ENCODE data around the gene TEX29. TPM values are rescaled to one million over a fixed set of nuclear protein-coding genes. Genes with fewer than 3 reads are reported as not detected.

The TEX29 gene
- total RNA-seq, 1 donor from 2014 or later: not detected

GRCh38 chr13:111363121-111363520, 42.7 kb downstream of the TEX29 start:
- Histone ChIP-seq H3K36me3 (ENCODE audit: control insufficient read depth in 3 of 3, insufficient read depth in 3 of 3, low read length in 3 of 3) (no peaks in the 10 kb centered on the region), H3K27ac (ENCODE audit: low read depth, low read length) (no peak overlapping the region), H3K9ac (ENCODE audit: low read depth in 1 of 3, low read length in 3 of 3) (no peak overlapping the region), H3K27me3 (ENCODE audit: control insufficient read depth in 3 of 3, insufficient read depth in 3 of 3, low read length in 3 of 3) (peaks cover 12 to 34% (median 28%) of the 10 kb centered on the region in 3 donors), H3K9me3 (ENCODE audit: control insufficient read depth in 3 of 3, low read length in 3 of 3) (no peaks in the 10 kb centered on the region), H3K4me1 (ENCODE audit: control insufficient read depth in 3 of 3, insufficient read depth in 3 of 3, low read length in 3 of 3) (no peaks in the 10 kb centered on the region), H3K4me3 (ENCODE audit: low read length in 3 of 3) (no peak overlapping the region)

- H3K9me3 ChIP-seq (ENCODE audit: control insufficient read depth in 3 of 3, low read length in 3 of 3): no peaks in the 10 kb centered on the region
- no peaks in the 10 kb centered on the region for H3K4me1 ChIP-seq (ENCODE audit: control insufficient read depth in 3 of 3, insufficient read depth in 3 of 3, low read length in 3 of 3)
- H3K4me3 ChIP-seq (ENCODE audit: low read length in 3 of 3): no peak overlapping the region
- no peaks in the 10 kb centered on the region for H3K36me3 ChIP-seq (ENCODE audit: control insufficient read depth in 3 of 3, insufficient read depth in 3 of 3, low read length in 3 of 3)
- H3K27me3 ChIP-seq (ENCODE audit: control insufficient read depth in 3 of 3, insufficient read depth in 3 of 3, low read length in 3 of 3): peaks cover 12 to 34% (median 26%) of the 10 kb centered on the region in 3 donors
- H3K27ac ChIP-seq (ENCODE audit: low read depth, low read length): no peak overlapping the region
- no peak overlapping the region for H3K9ac ChIP-seq (ENCODE audit: low read depth in 1 of 3, low read length in 3 of 3)
Observed at GRCh38 chr13:111363591-111363990, 43.1 kb downstream of the TEX29 start.

GRCh38 chr13:111365149-111366005, 44.9 kb downstream of the TEX29 start:
- Histone ChIP-seq H3K4me1 (ENCODE audit: control insufficient read depth in 3 of 3, insufficient read depth in 3 of 3, low read length in 3 of 3) (no peaks in the 10 kb centered on the region), H3K36me3 (ENCODE audit: control insufficient read depth in 3 of 3, insufficient read depth in 3 of 3, low read length in 3 of 3) (no peaks in the 10 kb centered on the region), H3K9me3 (ENCODE audit: control insufficient read depth in 3 of 3, low read length in 3 of 3) (no peaks in the 10 kb centered on the region), H3K27me3 (ENCODE audit: control insufficient read depth in 3 of 3, insufficient read depth in 3 of 3, low read length in 3 of 3) (peaks cover 12 to 34% (median 26%) of the 10 kb centered on the region in 3 donors), H3K4me3 (ENCODE audit: low read length in 3 of 3) (no peak overlapping the region), H3K9ac (ENCODE audit: low read depth in 1 of 3, low read length in 3 of 3) (no peak overlapping the region), H3K27ac (ENCODE audit: low read depth, low read length) (no peak overlapping the region)

- H3K27ac ChIP-seq (ENCODE audit: low read depth, low read length): no peak overlapping the region
- no peaks in the 10 kb centered on the region for H3K9me3 ChIP-seq (ENCODE audit: control insufficient read depth in 3 of 3, low read length in 3 of 3)
- H3K36me3 ChIP-seq (ENCODE audit: control insufficient read depth in 3 of 3, insufficient read depth in 3 of 3, low read length in 3 of 3): no peaks in the 10 kb centered on the region
- no peaks in the 10 kb centered on the region for H3K4me1 ChIP-seq (ENCODE audit: control insufficient read depth in 3 of 3, insufficient read depth in 3 of 3, low read length in 3 of 3)
- peaks cover 12 to 24% (median 20%) of the 10 kb centered on the region in 3 donors for H3K27me3 ChIP-seq (ENCODE audit: control insufficient read depth in 3 of 3, insufficient read depth in 3 of 3, low read length in 3 of 3)
- no peak overlapping the region for H3K4me3 ChIP-seq (ENCODE audit: low read length in 3 of 3)
- no peak overlapping the region for H3K9ac ChIP-seq (ENCODE audit: low read depth in 1 of 3, low read length in 3 of 3)
Observed at GRCh38 chr13:111367340-111367739, 46.9 kb downstream of the TEX29 start.

GRCh38 chr13:111368091-111368490, 47.6 kb downstream of the TEX29 start:
- H3K27me3 ChIP-seq (ENCODE audit: control insufficient read depth in 3 of 3, insufficient read depth in 3 of 3, low read length in 3 of 3): peaks cover 10 to 17% (median 17%) of the 10 kb centered on the region in 3 donors
- no peaks in the 10 kb centered on the region for H3K4me1 ChIP-seq (ENCODE audit: control insufficient read depth in 3 of 3, insufficient read depth in 3 of 3, low read length in 3 of 3)
- no peak overlapping the region for H3K9ac ChIP-seq (ENCODE audit: low read depth in 1 of 3, low read length in 3 of 3)
- no peaks in the 10 kb centered on the region for H3K9me3 ChIP-seq (ENCODE audit: control insufficient read depth in 3 of 3, low read length in 3 of 3)
- no peaks in the 10 kb centered on the region for H3K36me3 ChIP-seq (ENCODE audit: control insufficient read depth in 3 of 3, insufficient read depth in 3 of 3, low read length in 3 of 3)
- no peak overlapping the region for H3K27ac ChIP-seq (ENCODE audit: low read depth, low read length)
- no peak overlapping the region for H3K4me3 ChIP-seq (ENCODE audit: low read length in 3 of 3)

DNA sequence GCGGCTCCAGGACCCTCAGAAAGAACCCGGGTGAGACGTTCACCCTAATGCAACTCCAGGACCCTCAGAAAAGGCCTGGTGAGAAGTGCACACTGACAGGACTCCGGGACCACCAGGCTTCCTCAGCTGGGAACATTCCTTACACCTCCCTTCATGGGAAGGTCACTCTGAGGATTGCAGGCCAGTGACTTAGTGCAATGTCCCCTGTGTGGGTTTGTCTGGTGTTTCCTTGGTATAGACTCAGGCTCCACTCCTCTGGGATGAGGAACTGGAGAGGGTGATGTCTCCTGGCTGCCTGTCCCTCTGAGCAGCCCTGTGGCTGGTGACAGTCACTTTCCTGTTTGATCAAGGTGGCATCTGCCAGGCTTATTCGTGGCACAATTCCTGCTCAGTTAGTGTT, 49.7 kb downstream of the TEX29 start:
- Histone ChIP-seq H3K27me3 (ENCODE audit: control insufficient read depth in 3 of 3, insufficient read depth in 3 of 3, low read length in 3 of 3) (peaks cover 0 to 9% (median 7%) of the 10 kb centered on the region in 3 donors), H3K9ac (ENCODE audit: low read depth in 1 of 3, low read length in 3 of 3) (no peak overlapping the region), H3K27ac (ENCODE audit: low read depth, low read length) (no peak overlapping the region)

GRCh38 chr13:111370570-111371535, 50.4 kb downstream of the TEX29 start:
- H3K9me3 ChIP-seq (ENCODE audit: control insufficient read depth in 3 of 3, low read length in 3 of 3): no peaks in the 10 kb centered on the region
- H3K36me3 ChIP-seq (ENCODE audit: control insufficient read depth in 3 of 3, insufficient read depth in 3 of 3, low read length in 3 of 3): no peaks in the 10 kb centered on the region
- no peak overlapping the region for H3K4me3 ChIP-seq (ENCODE audit: low read length in 3 of 3)
- no peaks in the 10 kb centered on the region for H3K4me1 ChIP-seq (ENCODE audit: control insufficient read depth in 3 of 3, insufficient read depth in 3 of 3, low read length in 3 of 3)
- peaks cover 0 to 5% (median 2%) of the 10 kb centered on the region in 3 donors for H3K27me3 ChIP-seq (ENCODE audit: control insufficient read depth in 3 of 3, insufficient read depth in 3 of 3, low read length in 3 of 3)
- no peak overlapping the region for H3K9ac ChIP-seq (ENCODE audit: low read depth in 1 of 3, low read length in 3 of 3)
- H3K27ac ChIP-seq (ENCODE audit: low read depth, low read length): no peak overlapping the region

More for the DNA sequence above, 49.7 kb downstream of the TEX29 start:
- Histone ChIP-seq H3K4me1 (ENCODE audit: control insufficient read depth in 3 of 3, insufficient read depth in 3 of 3, low read length in 3 of 3) (no peaks in the 10 kb centered on the region), H3K9me3 (ENCODE audit: control insufficient read depth in 3 of 3, low read length in 3 of 3) (no peaks in the 10 kb centered on the region), H3K36me3 (ENCODE audit: control insufficient read depth in 3 of 3, insufficient read depth in 3 of 3, low read length in 3 of 3) (no peaks in the 10 kb centered on the region), H3K4me3 (ENCODE audit: low read length in 3 of 3) (no peak overlapping the region)

DNA sequence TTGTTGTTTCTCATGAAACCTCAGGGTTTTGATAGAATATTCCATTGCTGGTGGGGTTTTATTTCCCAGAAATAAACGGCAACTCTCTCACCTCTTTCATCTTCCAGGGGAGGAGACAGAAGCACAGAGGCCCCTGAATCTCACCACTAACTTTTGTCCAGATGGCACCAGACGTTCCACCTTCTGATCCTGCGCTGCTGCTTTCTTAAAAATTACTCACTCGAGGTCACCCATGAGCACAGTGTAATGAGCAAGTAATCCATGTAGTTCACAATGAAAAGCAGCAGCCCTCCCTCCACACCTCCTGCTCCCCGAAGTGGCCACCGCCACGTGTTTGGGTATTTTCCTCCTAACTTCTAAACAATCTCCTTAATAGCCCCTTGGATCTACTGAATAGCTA, 51.3 kb downstream of the TEX29 start:
- H3K4me3 ChIP-seq (ENCODE audit: low read length in 3 of 3): no peak overlapping the region
- H3K9ac ChIP-seq (ENCODE audit: low read depth in 1 of 3, low read length in 3 of 3): no peak overlapping the region
- no peaks in the 10 kb centered on the region for H3K9me3 ChIP-seq (ENCODE audit: control insufficient read depth in 3 of 3, low read length in 3 of 3)
- peaks cover 0 to 5% (median 2%) of the 10 kb centered on the region in 3 donors for H3K27me3 ChIP-seq (ENCODE audit: control insufficient read depth in 3 of 3, insufficient read depth in 3 of 3, low read length in 3 of 3)
- H3K4me1 ChIP-seq (ENCODE audit: control insufficient read depth in 3 of 3, insufficient read depth in 3 of 3, low read length in 3 of 3): no peaks in the 10 kb centered on the region
- H3K27ac ChIP-seq (ENCODE audit: low read depth, low read length): no peak overlapping the region
- no peaks in the 10 kb centered on the region for H3K36me3 ChIP-seq (ENCODE audit: control insufficient read depth in 3 of 3, insufficient read depth in 3 of 3, low read length in 3 of 3)

DNA sequence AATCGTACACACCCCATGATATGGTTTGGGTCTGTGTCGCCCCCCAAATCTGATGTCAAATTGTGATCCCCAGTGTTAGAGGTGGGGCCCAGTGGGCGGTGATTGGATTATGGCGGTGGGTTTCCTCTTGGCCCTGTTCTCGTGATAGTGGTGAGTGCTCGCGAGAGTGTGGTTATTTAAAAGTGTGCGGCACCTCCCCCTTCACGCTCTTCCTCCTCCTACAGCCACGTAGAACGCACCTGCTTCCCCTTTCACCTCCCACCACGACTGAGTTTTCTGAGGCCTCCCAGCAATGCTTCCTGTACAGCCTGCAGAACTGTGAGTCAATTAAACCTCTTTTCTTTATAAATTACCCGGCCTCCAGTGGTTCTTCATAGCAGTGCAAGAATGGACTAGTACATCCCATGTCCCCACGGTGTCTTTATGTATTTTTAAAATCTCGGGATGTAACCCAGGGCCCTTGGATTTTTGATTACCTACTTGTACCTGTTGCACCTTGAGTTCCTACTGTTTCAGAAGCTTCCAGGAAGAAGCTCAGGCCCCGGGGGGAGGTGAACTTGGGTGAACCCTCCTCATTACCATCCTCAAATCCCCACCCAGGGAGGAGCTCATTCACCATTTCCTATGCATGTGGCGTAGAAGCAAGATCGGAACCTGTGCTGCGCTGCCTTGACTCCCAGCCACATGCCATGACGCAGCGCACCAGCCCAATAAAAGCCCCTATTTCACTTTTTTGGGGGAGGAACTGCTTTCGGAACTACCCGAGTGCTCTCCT, 52.4 kb downstream of the TEX29 start:
- H3K4me3 ChIP-seq (ENCODE audit: low read length in 3 of 3): no peak overlapping the region
- no peaks in the 10 kb centered on the region for H3K4me1 ChIP-seq (ENCODE audit: control insufficient read depth in 3 of 3, insufficient read depth in 3 of 3, low read length in 3 of 3)
- H3K27me3 ChIP-seq (ENCODE audit: control insufficient read depth in 3 of 3, insufficient read depth in 3 of 3, low read length in 3 of 3): peaks cover 0 to 5% (median 2%) of the 10 kb centered on the region in 3 donors
- H3K9ac ChIP-seq (ENCODE audit: low read depth in 1 of 3, low read length in 3 of 3): no peak overlapping the region
- no peak overlapping the region for H3K27ac ChIP-seq (ENCODE audit: low read depth, low read length)
- H3K9me3 ChIP-seq (ENCODE audit: control insufficient read depth in 3 of 3, low read length in 3 of 3): no peaks in the 10 kb centered on the region
- no peaks in the 10 kb centered on the region for H3K36me3 ChIP-seq (ENCODE audit: control insufficient read depth in 3 of 3, insufficient read depth in 3 of 3, low read length in 3 of 3)
